GM19035 (cell line): Measurements from ENCODE around the gene SUGCT.
"Not testable (repeated sequence)": the region's sequence is repeated elsewhere in the genome, so short reads cannot be mapped to it uniquely, and the experiment has no call there.

Source experiments
- ATAC-seq: cut with Tn5 transposase; IDR thresholded peaks from one replicate; pipeline ENCODE4 v1.9.1; 2021; ENCODE audit not compliant: unreplicated experiment

Gene SUGCT

DNA sequence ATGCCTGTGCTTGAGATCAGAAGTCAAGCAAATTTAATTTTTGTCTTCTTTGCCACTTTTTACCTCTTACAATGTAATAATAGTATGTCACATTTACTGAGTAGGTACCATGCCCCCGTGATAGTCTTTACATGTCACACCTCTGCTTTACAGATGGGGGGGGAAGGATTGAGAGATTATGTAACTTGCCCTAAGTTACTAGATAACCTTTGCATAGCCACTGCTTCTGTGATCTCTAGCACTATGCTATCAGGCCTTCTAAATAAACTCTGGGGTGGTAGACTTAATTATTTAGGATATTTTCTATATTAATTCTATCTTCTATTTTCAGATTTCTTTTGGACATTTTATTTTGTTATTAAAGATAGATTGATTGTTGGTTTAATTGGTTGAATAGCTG, 514.4 kb downstream of the SUGCT start:
- ATAC-seq = no peak

DNA sequence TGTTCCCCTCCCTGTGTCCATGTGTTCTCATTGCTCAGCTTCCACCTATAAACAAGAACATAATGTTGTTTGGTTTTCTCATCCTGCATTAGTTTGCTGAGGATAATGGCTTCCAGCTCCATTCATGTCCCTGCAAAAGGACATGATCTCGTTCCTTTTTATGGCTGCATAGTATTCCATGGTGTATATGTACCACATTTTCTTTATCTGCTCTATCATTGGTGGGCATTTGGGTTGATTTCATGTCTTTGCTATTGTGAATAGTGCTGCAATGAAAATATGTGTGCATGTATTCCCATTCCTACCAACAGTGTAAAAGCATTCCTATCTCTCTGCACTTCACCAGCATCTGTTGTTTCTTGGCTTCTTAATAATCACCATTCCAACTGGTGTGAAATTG, 516.1 kb downstream of the SUGCT start:
- ATAC-seq = not testable (repeated sequence)

DNA sequence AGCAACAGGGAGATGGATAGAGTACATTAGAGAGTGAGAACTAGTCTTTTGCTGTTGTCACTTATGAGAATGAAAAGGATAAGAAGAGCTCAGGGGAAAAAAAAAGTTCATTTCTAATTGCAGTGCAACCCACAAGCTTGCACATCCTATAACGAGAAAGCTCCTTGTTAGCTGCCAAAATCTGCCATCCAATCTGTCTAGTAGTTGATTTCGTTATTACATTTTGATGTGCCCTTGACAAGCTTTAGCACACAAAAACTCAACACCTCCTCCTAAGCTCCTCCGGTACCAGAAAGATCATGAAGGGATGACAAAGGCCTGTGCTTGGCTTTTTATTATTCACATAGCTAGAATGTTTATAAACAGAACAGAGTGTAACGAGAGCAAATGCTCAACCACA, 519.4 kb downstream of the SUGCT start:
- no peak for ATAC-seq

DNA sequence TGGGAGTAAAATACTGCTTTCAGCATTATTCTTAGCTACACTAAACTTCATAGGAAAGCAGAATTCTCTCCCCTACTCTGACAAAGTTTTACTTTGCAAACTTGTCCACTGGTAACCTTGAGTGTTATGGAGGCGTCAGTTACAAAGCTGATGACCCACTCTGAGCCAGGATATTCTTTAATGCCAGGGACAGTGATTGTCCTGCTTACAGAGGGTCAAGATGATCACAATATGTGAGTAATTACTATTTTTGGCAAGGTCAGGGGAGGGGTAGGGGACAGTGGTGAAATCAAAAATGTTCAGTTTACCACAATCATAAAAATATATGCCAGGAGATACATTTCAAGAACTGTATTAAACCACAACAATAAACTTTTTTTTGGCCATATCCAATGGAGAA, 520.6 kb downstream of the SUGCT start:
- ATAC-seq = no peak

DNA sequence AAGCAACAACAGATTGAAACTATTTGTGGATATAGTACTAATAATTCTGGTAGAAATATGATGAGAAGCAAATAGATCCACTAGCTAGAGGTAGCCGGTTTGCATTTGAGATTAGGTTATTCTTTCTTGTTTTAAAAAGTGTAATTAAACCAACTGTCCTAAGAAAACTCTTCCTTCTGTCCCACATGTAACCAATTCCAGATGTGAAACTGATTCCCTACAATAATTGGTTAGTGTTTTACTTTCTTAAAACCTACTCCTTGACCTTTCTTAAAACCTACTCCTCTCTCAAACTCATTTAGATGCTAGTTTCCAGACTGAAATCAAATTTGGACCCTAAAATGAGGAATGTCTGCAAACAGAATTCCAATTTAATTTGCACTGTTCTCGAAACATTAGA, 521.5 kb downstream of the SUGCT start:
- ATAC-seq = no peak

DNA sequence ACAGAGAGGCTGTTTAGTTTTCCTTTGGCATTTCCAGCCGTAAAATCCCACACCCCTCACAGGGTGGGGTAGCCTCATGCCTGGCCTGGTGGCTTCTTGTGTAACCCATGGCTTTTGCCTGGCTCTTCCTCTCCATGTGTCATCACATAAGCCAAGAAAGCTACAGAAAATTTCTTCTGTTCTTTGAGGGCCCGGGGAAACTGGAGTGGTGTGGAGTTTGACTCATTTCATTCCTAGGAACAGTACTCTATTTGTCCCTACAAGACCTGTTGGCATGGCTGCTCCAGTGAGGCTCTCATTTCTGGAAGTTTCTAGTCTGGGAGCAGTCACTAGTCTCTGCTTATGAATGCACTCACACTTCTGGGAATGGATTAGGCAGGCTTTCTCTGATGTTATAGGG, 523.9 kb downstream of the SUGCT start:
- no peak for ATAC-seq

DNA sequence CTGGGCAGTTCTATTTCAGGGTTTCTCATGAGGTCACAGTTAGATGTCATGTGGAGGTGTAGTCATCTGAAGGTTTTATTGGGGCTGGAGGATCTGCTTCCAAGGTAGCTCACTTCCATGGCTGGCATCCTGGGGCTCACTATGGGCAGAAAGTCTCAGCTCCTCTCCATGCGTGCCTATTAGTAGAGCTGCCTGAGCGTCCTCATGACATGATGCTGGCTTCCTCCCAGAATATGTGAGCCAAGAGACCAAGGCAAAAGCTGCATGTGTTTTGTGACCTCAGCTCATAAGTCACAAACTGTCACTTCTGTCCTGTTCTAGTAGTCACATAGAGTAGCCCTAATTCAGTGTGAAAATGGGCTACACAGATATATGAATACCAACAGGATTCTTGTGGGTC, 524.4 kb downstream of the SUGCT start:
- ATAC-seq = no peak

DNA sequence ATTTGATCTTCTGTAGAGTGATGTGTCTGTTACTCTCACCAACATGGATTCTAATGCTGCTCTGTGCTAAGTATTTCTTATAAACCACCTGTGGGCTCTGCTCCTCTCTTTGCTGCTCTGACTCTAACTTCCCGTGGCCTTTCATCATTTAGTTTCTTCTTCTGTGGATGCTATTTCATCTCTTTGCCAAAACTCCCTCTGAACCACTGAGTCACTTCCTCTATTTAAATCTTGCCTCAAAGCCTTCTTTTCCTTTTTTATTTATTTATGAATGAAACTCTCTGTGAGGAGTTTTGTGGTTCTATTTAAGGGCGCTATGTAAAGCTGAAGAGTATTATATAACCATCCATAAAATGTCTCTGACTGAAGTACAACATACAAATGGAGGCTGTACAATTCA, 538.5 kb downstream of the SUGCT start:
- ATAC-seq = no peak

DNA sequence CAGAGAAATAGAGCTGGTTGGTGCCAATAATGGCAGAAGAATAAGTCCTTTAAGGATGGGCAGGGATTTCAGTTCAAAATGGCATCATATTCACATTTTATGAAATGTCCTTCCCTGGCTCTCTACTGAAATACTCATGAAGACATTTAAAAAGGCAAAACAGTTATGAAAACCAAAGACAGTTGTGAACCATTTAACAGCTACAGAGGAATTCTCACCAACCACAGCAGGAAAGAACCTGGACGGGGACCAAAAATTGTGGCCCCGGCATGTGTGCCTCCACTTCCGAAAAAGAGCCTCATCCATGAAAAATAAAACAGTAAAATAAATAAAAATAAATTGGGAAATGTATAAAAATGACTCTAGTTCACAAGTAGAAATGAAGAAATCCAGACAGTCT, 539.5 kb downstream of the SUGCT start:
- ATAC-seq = no peak

DNA sequence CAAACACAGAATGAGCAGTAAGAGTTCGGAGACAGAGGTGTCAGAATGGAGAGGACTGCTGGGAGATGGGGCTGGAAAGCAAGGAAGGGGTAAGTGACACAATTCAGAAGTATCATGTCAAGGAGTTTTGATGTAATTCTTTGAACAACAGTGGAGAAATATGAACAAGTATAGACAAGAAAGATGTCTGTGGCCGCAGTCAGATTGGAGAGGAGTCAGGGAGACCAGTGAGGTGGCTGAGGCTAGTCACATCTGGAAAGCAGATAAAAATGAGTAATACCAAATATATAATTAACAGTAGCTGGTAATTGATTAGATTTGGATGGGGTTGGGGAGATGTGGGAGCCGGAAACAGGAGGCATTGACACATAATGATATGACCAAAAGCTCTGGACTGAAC, 540.9 kb downstream of the SUGCT start:
- ATAC-seq = no peak

DNA sequence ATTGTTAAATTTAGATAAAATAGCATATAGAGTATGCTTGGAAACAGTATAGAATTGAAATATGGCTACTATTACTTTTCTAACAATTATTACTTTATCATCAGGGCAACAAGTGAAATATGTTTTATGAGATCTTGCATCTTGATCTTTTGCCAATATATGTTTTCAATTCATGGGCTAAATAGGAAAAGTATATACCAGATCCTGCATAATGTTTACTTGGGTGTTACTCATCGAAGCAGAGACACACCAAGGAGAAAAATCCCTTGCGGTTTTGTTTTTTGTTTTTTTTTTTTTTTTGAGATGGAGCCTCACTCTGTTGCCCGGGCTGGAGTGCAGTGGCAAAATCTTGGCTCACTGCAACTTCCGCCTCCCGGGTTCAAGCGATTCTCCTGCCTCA, 541.4 kb downstream of the SUGCT start:
- no peak for ATAC-seq

DNA sequence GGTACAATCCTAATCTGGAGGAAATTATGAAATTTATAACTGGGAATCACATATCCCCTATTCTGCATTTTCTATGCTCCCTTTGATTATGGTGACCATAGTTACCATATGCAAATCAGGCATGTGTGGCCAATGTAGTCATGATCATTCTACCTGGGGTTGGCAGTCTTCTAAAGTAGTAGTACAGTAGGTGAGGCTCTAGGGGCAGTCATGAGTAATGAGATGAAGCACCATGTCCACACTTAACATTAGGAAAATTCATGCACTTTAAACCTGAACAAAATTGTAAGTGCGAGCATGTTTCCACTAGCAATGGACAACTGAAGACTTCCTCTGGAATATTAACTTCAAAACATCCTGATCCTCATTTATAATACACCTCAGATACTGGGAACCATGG, 545.9 kb downstream of the SUGCT start:
- peak; percentile 95 for ATAC-seq

DNA sequence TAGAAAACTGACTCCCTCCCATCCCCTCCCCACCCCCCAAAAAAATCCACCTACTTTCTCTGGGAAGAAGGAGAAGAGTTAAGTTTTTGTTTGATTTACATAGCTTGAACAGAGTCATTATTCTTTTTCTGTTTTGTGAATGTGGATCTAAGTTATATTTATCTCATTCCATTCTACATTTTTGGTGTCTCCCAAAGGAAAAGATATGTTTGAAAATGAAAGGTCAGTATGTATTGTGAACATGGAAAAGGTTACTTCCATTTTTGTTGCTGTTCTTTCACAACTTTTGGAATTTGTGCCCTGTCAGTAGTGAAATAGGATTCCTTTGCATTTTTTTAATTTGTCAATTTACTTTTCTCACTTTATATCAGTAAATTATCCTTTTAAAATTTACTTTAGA, 547.9 kb downstream of the SUGCT start:
- no peak for ATAC-seq

DNA sequence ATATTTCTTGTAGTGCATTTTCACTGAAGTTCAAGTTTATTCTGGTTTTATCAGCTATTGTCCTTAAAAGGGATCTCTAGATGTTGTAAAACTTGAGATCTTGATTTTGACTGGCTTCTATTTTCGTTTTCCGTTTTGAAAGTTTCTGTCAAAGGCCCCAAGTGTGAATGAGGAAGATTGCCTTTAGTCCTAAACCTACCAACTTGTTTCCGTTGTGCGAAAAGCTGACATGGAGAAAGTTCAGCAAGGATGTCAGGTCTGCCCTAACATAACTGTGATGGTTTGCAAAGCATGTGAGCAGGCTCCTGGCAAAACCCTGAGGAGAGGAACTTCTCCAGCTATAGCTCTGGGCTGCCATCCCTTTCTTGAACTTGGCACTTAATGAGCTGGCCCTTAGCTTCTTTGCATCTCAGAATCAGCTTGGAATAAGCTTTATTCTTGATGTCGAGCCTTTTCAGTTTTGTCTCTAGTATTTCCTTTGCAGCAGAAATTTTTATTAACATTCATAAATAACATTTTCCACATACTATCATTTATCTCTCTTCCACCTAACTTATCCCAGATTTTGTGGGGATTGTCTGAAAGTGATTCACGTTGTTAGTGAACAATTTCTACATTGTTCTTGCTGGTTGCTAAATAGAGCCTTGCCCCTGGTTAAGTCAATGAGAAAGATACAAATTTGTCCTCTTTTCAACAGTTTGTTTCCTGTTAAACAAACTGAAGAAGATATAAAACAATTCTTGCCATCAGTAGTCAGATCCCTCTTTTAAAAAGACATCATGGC, 559.4 kb downstream of the SUGCT start:
- ATAC-seq = no peak

DNA sequence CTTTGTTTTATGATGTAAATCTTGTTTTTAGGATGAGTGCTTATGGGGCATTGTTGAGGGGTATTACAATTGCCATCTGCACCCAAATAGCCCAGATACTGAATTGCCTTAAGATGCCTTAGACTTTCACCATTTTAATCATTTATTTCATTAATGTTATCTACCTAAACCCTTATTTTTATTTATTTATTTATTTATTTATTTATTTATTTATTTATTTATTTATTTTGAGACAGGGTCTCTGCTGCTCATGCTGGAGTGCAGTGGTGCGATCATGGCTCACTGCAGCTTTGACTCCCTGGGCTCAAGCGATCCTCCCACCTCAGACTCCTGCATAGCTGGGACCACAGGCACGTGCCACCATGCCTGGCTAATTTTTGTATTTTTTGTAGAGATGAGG, 560.2 kb downstream of the SUGCT start:
- ATAC-seq = no peak

DNA sequence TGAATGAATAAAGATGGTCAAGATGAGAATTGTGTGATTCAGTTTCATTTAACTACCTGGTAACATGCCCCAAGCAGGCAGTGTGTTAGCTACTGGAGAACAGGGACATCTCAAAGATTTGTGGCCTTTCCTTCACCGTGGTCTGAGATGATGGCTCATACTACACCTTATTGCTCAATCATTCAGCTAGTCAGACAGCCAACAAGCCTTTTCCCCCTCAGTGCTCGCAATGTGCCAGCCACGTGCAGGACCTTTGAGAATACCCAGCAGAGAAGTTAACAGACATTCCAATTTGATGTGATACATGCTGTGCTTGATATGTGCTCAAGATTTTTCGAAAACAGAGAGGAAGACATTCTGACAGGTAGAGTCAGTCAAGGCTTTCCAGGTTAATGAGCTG, 562.8 kb downstream of the SUGCT start:
- no peak for ATAC-seq

DNA sequence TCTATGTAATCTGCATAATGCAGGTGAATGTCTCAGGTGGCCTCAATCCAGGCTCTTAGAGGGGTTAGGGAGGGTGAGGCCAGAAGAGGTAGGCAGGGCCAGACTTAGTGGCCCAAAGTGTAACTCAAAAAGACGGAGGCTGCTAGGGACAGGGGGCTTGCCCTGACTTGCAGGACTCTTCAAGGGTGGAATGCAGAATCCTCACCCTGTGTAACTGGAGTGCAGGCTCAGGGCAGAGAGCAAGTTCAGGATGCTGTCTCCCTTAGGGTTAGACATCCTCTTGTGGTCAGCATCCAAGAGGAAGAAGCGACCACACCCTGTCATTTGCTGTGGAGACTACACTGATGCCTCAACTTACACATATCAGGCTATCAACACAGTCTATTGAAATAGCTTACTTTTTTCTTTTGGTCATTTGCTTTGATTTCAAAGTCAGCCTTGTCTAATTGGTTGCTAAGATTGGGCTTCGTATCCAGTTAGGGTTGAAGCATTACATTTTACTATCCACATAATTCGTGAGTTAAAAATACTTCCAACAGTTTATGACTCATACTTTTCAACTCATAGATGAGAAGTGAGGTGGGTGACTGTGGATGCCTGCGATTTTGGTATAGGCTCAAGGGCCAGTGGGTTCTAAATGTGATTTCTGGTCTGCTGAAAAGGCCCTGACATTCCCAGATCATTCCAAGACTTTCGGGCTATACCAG, 563.6 kb downstream of the SUGCT start:
- no peak for ATAC-seq

DNA sequence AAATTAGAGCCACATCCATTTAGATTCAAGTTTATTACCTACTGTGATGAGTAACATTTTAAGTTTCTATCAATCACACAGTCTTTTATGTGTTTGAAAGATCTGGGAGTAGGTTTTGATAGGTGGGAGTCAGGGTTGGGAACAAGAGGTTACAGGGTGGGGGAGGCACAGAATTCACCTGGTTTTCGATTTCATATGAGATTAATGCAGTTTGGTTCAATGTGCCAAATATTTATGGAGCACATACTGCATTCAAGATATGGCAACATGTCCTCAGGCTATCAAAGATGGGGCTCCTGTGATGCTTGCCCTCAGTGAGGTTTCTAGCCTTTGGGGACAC, 564.1 kb downstream of the SUGCT start:
- ATAC-seq = no peak

DNA sequence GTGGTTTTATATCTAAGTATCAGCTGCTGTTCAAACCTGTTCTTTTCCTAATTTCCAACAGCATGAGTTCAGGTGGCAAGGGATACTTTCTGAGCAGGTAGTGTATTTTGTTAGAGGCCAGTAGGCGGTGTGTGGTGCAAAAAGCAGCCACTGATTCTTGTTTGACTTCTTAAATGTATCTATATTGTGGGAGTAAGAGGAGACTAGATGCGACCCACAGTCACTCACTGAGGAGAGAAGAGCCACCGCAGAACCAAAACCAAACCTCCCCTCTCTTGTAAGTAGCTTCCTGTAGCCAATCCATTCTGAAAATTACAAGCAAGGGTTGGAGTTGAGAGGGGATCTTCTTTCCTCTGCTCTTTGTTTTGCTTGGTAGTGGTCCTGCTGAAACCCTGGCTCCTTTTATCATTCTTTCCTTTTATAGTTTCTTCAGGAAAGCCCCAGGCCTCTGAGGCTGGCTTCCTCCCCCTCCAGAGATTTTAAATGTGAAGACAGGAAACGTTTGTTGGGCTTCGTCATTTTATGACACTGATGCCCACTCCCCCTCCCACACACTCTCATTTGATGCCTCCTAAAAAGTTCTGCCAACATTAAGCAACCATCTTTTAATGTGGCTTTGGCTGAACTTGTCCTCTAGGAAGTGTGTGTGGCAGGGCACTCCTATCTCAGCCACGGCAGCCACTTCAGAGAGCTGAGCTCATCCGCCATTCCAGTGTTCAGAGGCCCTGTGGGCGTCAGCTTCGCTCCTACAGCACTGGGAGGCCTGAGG, 566.0 kb downstream of the SUGCT start:
- no peak for ATAC-seq

DNA sequence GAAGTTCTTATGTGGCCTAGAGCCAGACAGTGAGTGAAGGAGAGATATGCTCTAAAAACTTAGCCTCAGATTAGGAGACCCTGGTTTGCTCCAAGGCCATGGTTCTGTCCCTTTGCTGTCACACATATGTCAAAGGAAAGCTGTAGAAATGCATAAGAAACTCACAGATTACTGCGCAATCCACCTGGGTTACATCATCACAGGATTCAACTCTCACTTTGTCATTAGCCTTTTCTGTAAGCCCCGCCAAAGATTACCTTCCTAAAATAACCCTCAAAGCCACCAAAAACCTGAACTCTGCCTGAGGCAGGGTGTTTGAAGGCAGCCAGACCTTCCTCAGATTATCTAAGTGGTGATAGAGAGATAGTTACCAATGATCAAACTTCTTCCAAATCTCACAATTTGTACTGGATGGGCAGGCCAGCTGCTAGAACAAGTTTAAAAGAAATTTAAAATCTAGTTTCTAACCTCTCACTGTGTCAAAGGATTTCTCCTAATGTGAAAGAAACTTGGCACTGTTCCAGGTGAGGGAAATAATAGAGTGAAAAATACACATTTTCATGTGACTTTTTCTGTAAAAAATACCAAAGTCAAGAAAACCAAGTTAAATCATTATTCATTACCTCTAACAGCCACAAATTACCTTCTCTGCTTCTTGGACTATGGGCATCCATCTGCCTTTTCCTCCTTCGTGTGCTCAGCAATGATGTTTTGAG, 567.2 kb downstream of the SUGCT start:
- no peak for ATAC-seq

DNA sequence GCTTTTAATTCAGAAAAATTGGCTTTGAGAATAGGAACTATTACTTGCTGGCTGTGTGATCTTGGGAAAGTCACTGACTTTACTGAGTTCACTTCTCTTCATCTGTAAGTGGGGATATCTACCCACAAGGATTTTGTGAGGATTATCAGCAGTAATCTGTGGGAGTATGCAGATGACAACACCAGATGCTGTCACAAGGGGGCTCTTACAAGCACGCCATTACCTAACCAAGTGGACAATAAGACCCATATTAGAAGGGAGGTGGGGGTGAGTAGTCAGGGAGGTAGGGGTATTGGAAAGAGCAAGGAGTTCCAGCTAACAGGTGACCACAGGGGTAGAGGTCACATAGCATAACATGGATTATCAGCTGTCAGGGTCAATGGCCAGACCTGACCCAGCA, 569.4 kb downstream of the SUGCT start:
- no peak for ATAC-seq

DNA sequence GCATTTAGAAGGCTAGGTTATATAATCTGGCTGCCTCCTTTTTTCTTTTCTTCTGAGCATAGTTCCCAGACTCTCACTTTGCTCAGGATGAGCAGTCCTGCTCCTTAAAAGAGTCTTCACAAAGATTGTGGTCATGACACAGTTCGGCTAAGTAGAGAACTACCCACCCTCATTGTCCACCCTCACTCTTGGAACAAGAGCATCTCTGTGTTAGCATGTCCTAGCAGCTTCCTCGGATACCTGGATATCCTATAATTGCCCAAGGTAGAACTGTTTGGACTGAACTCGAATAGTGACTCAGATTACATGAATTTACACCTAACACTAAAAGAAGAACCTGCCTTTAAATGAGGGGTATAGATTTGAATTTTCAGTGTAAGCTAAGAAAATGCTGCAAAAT, 572.0 kb downstream of the SUGCT start:
- ATAC-seq = no peak
